Body of pancreas (tissue), 4 donors: ENCODE measurements around the gene JPH3. TPM values are rescaled to one million over a fixed set of nuclear protein-coding genes. Genes with fewer than 3 reads are reported as not detected.

Experiments used
- ATAC-seq: fragments of 150-250 bp; one replicate; pipeline ENCODE4 v1.9.1; 2016
- DNase-seq, 4 donors: peaks; one replicate each; pipeline ENCODE4 v3.0.0-alpha.2; 2019
- H3K27ac ChIP-seq, 4 donors: fragments of 200-600 bp; sonication (generic); 1 replicate in 3 of 4; 2 replicates in 1 of 4; pipeline versions ENCODE4 v1.5.1 to v1.6.1; 2016 to 2019; ENCODE audit warnings: mild to moderate bottlenecking in 1 of 4, mixed read lengths in 1 of 4, moderate library complexity in 1 of 4
- H3K27me3 ChIP-seq, 2 donors: fragments of 200-600 bp; sonication (generic); one replicate each; pipeline ENCODE4 v1.6.0; 2016; ENCODE audit warnings: mild to moderate bottlenecking in 1 of 2
- H3K36me3 ChIP-seq, 2 donors: fragments of 200-600 bp; sonication (generic); replicated peaks in 1 of 2; 2 replicates each; pipeline ENCODE4 v1.5.1; 2016; ENCODE audit warnings: low read depth in 2 of 2; ENCODE audit not compliant: insufficient read depth in 1 of 2
- H3K4me1 ChIP-seq: fragments of 200-600 bp; sonication (generic); one replicate; pipeline ENCODE4 v1.6.0; 2016
- H3K4me3 ChIP-seq, 2 donors: fragments of 200-600 bp; sonication (generic); 1 replicate in 1 of 2; 2 replicates in 1 of 2; pipeline ENCODE4 v1.5.1; 2016 to 2019
- H3K9me3 ChIP-seq, 3 donors: fragments of 200-600 bp; sonication (generic); 1 replicate in 2 of 3; 2 replicates in 1 of 3; pipeline ENCODE4 v1.5.1; 2016
- CTCF ChIP-seq, 7 experiments: fragments of 450-650 bp in 4 of 7; fragments of 200-600 bp in 3 of 7; sonication (generic) in 3 of 7; IDR thresholded peaks; one replicate each; pipeline ENCODE4 v1.5.1; 2016 to 2019; ENCODE audit warnings: antibody characterized with exemption in 7 of 7
- POLR2A ChIP-seq, 3 donors: fragments of 450-650 bp; IDR thresholded peaks; one replicate each; pipeline ENCODE4 v1.6.1; 2016; ENCODE audit warnings: antibody characterized with exemption in 3 of 3, mild to moderate bottlenecking in 2 of 3
- WGBS, 2 donors: methylation state at CpG; one replicate each; pipeline ENCODE4 v1.1.5; 2017; 5-methylcytosine and 5-hydroxymethylcytosine counted together
- intact Hi-C: fragments of 100-400 bp; cut with DNase I; formaldehyde crosslinking; loops from one replicate; pipeline ENCODE4 v1.15.1; 2023
- total RNA-seq, 2 donors: library from RNA; depleted of rRNA; stranded (reverse); fragments of >200 nt; gene quantifications; one replicate each; pipeline ENCODE4 v1.1.0, GENCODE V29; 2016

Gene JPH3
- total RNA-seq, 2 donors from 2014 or later, result not detected

- Histone ChIP-seq H3K4me3 (no peak overlapping the region), H3K4me1 (no peaks in the 10 kb centered on the region), H3K27me3 (no peaks in the 10 kb centered on the region), H3K36me3 (no peaks in the 10 kb centered on the region), H3K27ac (no peak overlapping the region), H3K9me3 (no peaks in the 10 kb centered on the region)
- intact Hi-C loops, result no loop called here
- ATAC-seq, result no peak
- 55 to 69% methylated on average over 8 to 27 of the region's 29 CpGs for WGBS, 2 donors
- no peak for TF ChIP-seq POLR2A (IDR thresholded peaks at IDR 0.05)
- TF ChIP-seq CTCF (IDR thresholded peaks at IDR 0.05), result no peak
- DNase-seq, result no peak
Observed at GRCh38 chr16:87648698-87649487, 46.6 kb downstream of the JPH3 start.

GRCh38 chr16:87652386-87652785 lies 50.1 kb downstream of the JPH3 start:
- DNase-seq (no peak), ATAC-seq (no peak)
- no peak overlapping the region for H3K27ac ChIP-seq
- no peaks in the 10 kb centered on the region for H3K27me3 ChIP-seq
- WGBS, 2 donors, result 78 to 85% methylated on average over 14 to 17 of the region's 17 CpGs
- H3K4me1 ChIP-seq, result no peaks in the 10 kb centered on the region
- TF ChIP-seq POLR2A (IDR thresholded peaks at IDR 0.05) (no peak), CTCF (IDR thresholded peaks at IDR 0.05) (no peak)
- no peaks in the 10 kb centered on the region for H3K36me3 ChIP-seq
- H3K9me3 ChIP-seq, result no peaks in the 10 kb centered on the region
- intact Hi-C loops, result no loop called here
- H3K4me3 ChIP-seq, result no peak overlapping the region

GRCh38 chr16:87652799-87653198 lies 50.5 kb downstream of the JPH3 start:
- no peak for TF ChIP-seq CTCF (IDR thresholded peaks at IDR 0.05)
- TF ChIP-seq POLR2A (IDR thresholded peaks at IDR 0.05), result no peak
- H3K4me3 ChIP-seq, result no peak overlapping the region
- 22 to 24% methylated on average over 5 to 6 of the region's 6 CpGs for WGBS, 2 donors
- H3K27ac ChIP-seq, result no peak overlapping the region
- intact Hi-C loops, result no loop called here
- DNase-seq (no peak), ATAC-seq (no peak)
- no peaks in the 10 kb centered on the region for H3K4me1 ChIP-seq
- peaks cover 0 to 4% (median 0%) of the 10 kb centered on the region in 3 donors for H3K9me3 ChIP-seq
- H3K27me3 ChIP-seq, result no peaks in the 10 kb centered on the region
- H3K36me3 ChIP-seq, result no peaks in the 10 kb centered on the region

- intact Hi-C loops, result no loop called here
- WGBS, 2 donors, result 35 to 51% methylated on average over 3 to 5 of the region's 5 CpGs
- H3K36me3 ChIP-seq, result no peaks in the 10 kb centered on the region
- no peak overlapping the region for H3K27ac ChIP-seq
- TF ChIP-seq POLR2A (IDR thresholded peaks at IDR 0.05) (no peak), CTCF (IDR thresholded peaks at IDR 0.05) (peak in 5 of 7 experiments; percentile 8 to 23 (median 9))
- ATAC-seq (no peak), DNase-seq (no peak)
- H3K4me3 ChIP-seq, result no peak overlapping the region
- no peaks in the 10 kb centered on the region for H3K27me3 ChIP-seq
- no peaks in the 10 kb centered on the region for H3K4me1 ChIP-seq
- H3K9me3 ChIP-seq, result peaks cover 0 to 6% (median 0%) of the 10 kb centered on the region in 3 donors
Observed at GRCh38 chr16:87653234-87653633, 50.9 kb downstream of the JPH3 start.

- H3K4me1 ChIP-seq, result no peaks in the 10 kb centered on the region
- H3K9me3 ChIP-seq, result peaks cover 0 to 6% (median 0%) of the 10 kb centered on the region in 3 donors
- H3K36me3 ChIP-seq, result no peaks in the 10 kb centered on the region
- no peak overlapping the region for H3K4me3 ChIP-seq
- TF ChIP-seq POLR2A (IDR thresholded peaks at IDR 0.05), result no peak
- no peak for TF ChIP-seq CTCF (IDR thresholded peaks at IDR 0.05)
- ATAC-seq (no peak), DNase-seq (no peak)
- 76 to 83% methylated on average over 3 to 23 of the region's 25 CpGs for WGBS, 2 donors
- no peaks in the 10 kb centered on the region for H3K27me3 ChIP-seq
- H3K27ac ChIP-seq, result no peak overlapping the region
- intact Hi-C loops, result no loop called here
Observed at GRCh38 chr16:87654826-87655225, 52.5 kb downstream of the JPH3 start.
